Endothelial cell (in vitro differentiated cells): ENCODE results near the gene ACP2. TPM values are rescaled to one million over a fixed set of nuclear protein-coding genes. Genes with fewer than 3 reads are reported as not detected.

Experiments
- DNase-seq: peaks from one replicate; pipeline ENCODE4 v3.0.0; 2021; ENCODE audit warnings: low spot score
- H3K27ac Mint-ChIP-seq: one replicate; pipeline ENCODE4 v1.8.0; 2021; ENCODE audit warnings: mixed read lengths, inconsistent platforms; ENCODE audit not compliant: unreplicated experiment
- H3K27me3 Mint-ChIP-seq: one replicate; pipeline ENCODE4 v1.8.0; 2021; ENCODE audit warnings: mild to moderate bottlenecking, moderate library complexity, mixed read lengths, inconsistent platforms; ENCODE audit not compliant: unreplicated experiment
- H3K36me3 Mint-ChIP-seq: one replicate; pipeline ENCODE4 v1.8.0; 2021; ENCODE audit warnings: mild to moderate bottlenecking, low read depth, mixed read lengths, inconsistent platforms; ENCODE audit not compliant: unreplicated experiment
- H3K4me1 Mint-ChIP-seq: one replicate; pipeline ENCODE4 v1.8.0; 2021; ENCODE audit warnings: mild to moderate bottlenecking, mixed read lengths, inconsistent platforms; ENCODE audit not compliant: unreplicated experiment
- H3K4me3 Mint-ChIP-seq: one replicate; pipeline ENCODE4 v1.8.0; 2021; ENCODE audit warnings: mild to moderate bottlenecking, mixed read lengths, inconsistent platforms; ENCODE audit not compliant: unreplicated experiment
- H3K9me3 Mint-ChIP-seq: one replicate; pipeline ENCODE4 v1.8.0; 2021; ENCODE audit warnings: mixed read lengths, inconsistent platforms; ENCODE audit not compliant: unreplicated experiment
- total RNA-seq: library from RNA; stranded (reverse); fragmentation: NEBNext Ultra II Directional; extraction: Animal tissue kit (Norgen Biotek cat#: 25700); gene quantifications from one replicate; pipeline ENCODE4 v1.2.1, GENCODE V29; 2021; ENCODE audit not compliant: unreplicated experiment
- TF ChIP-seq, protein P1 (sequence below): fragments of 200-600 bp; sonication (generic); IDR thresholded peaks from one replicate; pipeline ENCODE4 v1.5.0; 2021; ENCODE audit warnings: antibody characterized with exemption; ENCODE audit not compliant: unreplicated experiment

Gene ACP2
- total RNA-seq, 1 donor from 2014 or later, result 52.3 TPM

DNA sequence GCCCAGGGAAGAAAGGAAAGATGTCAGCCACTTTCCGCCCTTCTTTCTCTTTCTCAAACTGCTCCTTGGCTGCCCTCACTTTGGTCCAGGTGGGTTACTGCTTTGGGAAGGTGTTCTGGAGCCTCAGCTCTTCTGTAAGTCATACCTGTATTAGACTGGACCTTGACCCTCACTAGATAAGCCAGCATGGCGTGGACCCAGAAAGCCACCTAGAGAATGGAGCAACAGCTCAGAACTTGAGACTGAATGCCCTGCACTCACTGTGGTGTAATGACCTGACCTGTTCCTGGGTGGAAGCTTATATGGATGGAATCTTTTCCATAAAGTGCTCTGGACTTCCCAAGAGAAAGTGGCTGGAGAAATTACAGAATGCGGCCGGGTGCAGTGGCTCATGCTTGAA, 15.6 kb downstream of the ACP2 start:
- Mint-ChIP-seq H3K36me3 (peaks cover 20% of the 10 kb centered on the region), H3K27me3 (peaks cover 4% of the 10 kb centered on the region), H3K9me3 (no peaks in the 10 kb centered on the region), H3K27ac (no peak overlapping the region), H3K4me1 (peaks cover 13% of the 10 kb centered on the region), H3K4me3 (no peak overlapping the region)
- TF ChIP-seq, protein P1, sequence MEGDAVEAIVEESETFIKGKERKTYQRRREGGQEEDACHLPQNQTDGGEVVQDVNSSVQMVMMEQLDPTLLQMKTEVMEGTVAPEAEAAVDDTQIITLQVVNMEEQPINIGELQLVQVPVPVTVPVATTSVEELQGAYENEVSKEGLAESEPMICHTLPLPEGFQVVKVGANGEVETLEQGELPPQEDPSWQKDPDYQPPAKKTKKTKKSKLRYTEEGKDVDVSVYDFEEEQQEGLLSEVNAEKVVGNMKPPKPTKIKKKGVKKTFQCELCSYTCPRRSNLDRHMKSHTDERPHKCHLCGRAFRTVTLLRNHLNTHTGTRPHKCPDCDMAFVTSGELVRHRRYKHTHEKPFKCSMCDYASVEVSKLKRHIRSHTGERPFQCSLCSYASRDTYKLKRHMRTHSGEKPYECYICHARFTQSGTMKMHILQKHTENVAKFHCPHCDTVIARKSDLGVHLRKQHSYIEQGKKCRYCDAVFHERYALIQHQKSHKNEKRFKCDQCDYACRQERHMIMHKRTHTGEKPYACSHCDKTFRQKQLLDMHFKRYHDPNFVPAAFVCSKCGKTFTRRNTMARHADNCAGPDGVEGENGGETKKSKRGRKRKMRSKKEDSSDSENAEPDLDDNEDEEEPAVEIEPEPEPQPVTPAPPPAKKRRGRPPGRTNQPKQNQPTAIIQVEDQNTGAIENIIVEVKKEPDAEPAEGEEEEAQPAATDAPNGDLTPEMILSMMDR, result no peak
- DNase-seq, result no peak

DNA sequence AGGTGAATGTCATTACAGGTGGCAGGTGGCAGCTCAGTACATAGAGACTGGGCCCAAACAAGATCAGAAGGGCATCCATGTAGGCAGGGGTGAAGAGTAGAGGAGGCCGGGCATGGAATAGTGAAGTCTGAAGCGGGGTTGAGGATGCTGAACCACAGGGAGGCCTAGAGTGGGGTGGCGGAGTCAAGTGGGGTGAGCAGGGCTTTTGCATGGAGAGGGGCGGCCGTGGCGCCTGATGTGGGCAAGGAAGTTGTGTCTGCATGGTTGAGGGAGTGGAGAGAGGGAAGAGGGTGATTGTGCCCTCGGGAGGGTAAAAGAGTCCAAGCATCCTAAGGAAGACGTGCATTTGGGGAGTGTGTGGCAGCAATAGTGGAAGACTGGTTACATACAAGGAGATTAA, 19.5 kb downstream of the ACP2 start:
- Mint-ChIP-seq H3K36me3 (peaks cover 18% of the 10 kb centered on the region), H3K4me3 (peak overlapping the region; percentile 33), H3K27me3 (peaks cover 5% of the 10 kb centered on the region), H3K4me1 (no peaks in the 10 kb centered on the region), H3K9me3 (no peaks in the 10 kb centered on the region), H3K27ac (no peak overlapping the region)
- no peak for DNase-seq
- TF ChIP-seq, protein P1, result no peak

GRCh38 chr11:47225552-47226400, 22.8 kb downstream of the ACP2 start:
- Mint-ChIP-seq H3K9me3 (no peaks in the 10 kb centered on the region), H3K27me3 (peaks cover 5% of the 10 kb centered on the region), H3K4me1 (no peaks in the 10 kb centered on the region), H3K4me3 (no peak overlapping the region), H3K27ac (peak overlapping the region; percentile 27), H3K36me3 (peaks cover 18% of the 10 kb centered on the region)
- TF ChIP-seq, protein P1, result no peak
- no peak for DNase-seq

DNA sequence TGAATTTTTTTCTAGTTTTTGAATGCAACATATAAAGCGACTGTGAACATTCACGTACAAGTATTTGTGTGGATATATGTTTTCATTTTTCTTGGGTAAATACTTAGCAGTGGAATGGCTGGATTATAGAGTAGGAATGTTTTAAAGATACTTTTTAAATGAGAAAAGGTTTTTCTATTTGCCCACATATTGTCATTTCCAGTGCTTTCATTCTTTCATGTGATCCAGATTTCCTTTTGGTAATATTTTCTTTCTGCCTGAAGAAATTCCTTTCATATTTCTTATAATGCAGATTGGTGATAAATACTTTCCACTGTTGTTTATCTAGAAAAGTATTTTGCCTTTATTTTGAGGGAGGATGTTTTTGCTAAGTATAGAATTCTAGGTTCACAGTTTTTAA, 25.9 kb downstream of the ACP2 start:
- H3K27me3 Mint-ChIP-seq, result peaks cover 1% of the 10 kb centered on the region

More for the DNA sequence above, 25.9 kb downstream of the ACP2 start:
- TF ChIP-seq, protein P1, result no peak
- H3K36me3 Mint-ChIP-seq, result peaks cover 8% of the 10 kb centered on the region
- H3K4me1 Mint-ChIP-seq, result peaks cover 4% of the 10 kb centered on the region
- H3K27ac Mint-ChIP-seq, result no peak overlapping the region
- no peak for DNase-seq
- no peaks in the 10 kb centered on the region for H3K9me3 Mint-ChIP-seq
- no peak overlapping the region for H3K4me3 Mint-ChIP-seq
